ENCODE data around the gene CDC42BPG.

DNA sequence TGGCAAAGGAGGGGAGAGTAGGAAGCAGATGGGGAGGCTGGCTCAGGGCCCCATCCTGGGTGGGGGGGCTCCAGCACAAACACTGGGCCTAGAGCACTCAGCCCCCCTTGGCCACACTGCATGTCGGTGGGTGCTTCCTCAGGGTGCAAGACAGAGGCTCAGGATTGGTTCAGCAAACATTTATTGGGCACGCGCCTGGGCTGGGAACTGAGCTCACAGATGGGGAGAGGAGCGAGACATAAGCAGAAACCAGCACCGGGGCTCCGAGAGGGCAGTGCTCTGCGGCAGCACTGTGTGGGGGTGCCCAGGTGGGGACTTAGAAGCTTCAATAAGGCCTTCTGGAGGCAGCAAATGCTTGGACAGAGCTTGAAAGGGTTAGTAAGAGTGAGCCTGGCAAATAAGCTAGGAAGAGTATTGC lies 46.1 kb upstream of the CDC42BPG start:
- TF ChIP-seq EZH2 (optimal IDR thresholded peaks at IDR 0.05; ENCODE audit: low read depth, low read length) (no peak), CTCF (IDR thresholded peaks at IDR 0.05; ENCODE audit: low read length) (no peak), EZH2phosphoT487 (IDR thresholded peaks at IDR 0.05; ENCODE audit: low read length) (no peak)
